ENCODE results near the gene PLEKHF1. TPM values are rescaled to one million over a fixed set of nuclear protein-coding genes. Genes with fewer than 3 reads are reported as not detected.

PLEKHF1 gene
- total RNA-seq, 1 experiment from 2014 or later, result 5.5 TPM

GRCh38 chr19:29677001-29677817 lies 11.9 kb downstream of the PLEKHF1 start:
- ChIA-PET CTCF (no interaction called here), RAD21 (ENCODE audit: low non-redundant PET in 1 of 2, low total read pairs in 2 of 2, uncharacterized antibody in 2 of 2, unreplicated experiment in 2 of 2) (no interaction called here), POLR2A (no interaction called here)
- no peaks in the 10 kb centered on the region; a peak in 1 of 4 replicates for H3K36me3 ChIP-seq (ENCODE audit: control insufficient read depth in 1 of 2, insufficient read depth in 2 of 2, low read length in 2 of 2)
- no peaks in the 10 kb centered on the region for H3K27me3 ChIP-seq (ENCODE audit: insufficient read depth, low read length)
- DNase-seq (ENCODE audit: low read depth, low spot score) (no peak), ATAC-seq (peak; percentile 58; the same call in 1 of the 2 replicates)
- no peak overlapping the region for H3K4me3 ChIP-seq (replicated peaks in 1 of 2; ENCODE audit: low read depth in 1 of 2, low read length in 2 of 2)
- TF ChIP-seq ZNF274 (IDR thresholded peaks at IDR 0.05; ENCODE audit: low read depth, low read length), result no peak
- TF ChIP-seq ELF1 (IDR thresholded peaks at IDR 0.05; ENCODE audit: borderline replicate concordance, low read depth), result no peak
- TF ChIP-seq CTCF (IDR thresholded peaks at IDR 0.05 in 2 of 3, conservative IDR thresholded peaks at IDR 0.05 in 1 of 3; ENCODE audit: borderline replicate concordance in 1 of 3, insufficient read depth in 1 of 3, low read depth in 2 of 3, low read length in 2 of 3), result no peak
- no peak for TF ChIP-seq POLR2AphosphoS5 (IDR thresholded peaks at IDR 0.05; ENCODE audit: low read depth, low read length)
- H3K9ac ChIP-seq (ENCODE audit: low read length), result no peak overlapping the region
- no peak overlapping the region for H3K4me2 ChIP-seq (ENCODE audit: low read length)
- no peaks in the 10 kb centered on the region for H4K20me1 ChIP-seq (ENCODE audit: insufficient read depth)
- no peak overlapping the region for H3K27ac ChIP-seq (ENCODE audit: low read depth, low read length)
- H3K4me1 ChIP-seq (ENCODE audit: control insufficient read depth in 1 of 2, insufficient read depth in 2 of 2, low read length in 2 of 2), result no peaks in the 10 kb centered on the region
- BruUV-seq (replicated peaks), result no TSS peak
- H3K9me2 ChIP-seq (ENCODE audit: insufficient read depth), result no peaks in the 10 kb centered on the region
- H3K9me3 ChIP-seq (ENCODE audit: control insufficient read depth in 1 of 2, insufficient read depth in 1 of 2, low read depth in 1 of 2, low read length in 2 of 2), result no peaks in the 10 kb centered on the region
- intact Hi-C loops (cut with micrococcal nuclease), result no loop called here
- no peak overlapping the region for H2AFZ ChIP-seq (ENCODE audit: low read depth, low read length, poor library complexity, severe bottlenecking)
- H3K79me2 ChIP-seq (ENCODE audit: insufficient read depth, low read length), result peaks cover under 1% of the 10 kb centered on the region; the same call in 1 of the 2 replicates

- H2AFZ ChIP-seq (ENCODE audit: low read depth, low read length, poor library complexity, severe bottlenecking), result no peak overlapping the region
- intact Hi-C loops (cut with micrococcal nuclease), result no loop called here
- H3K9me3 ChIP-seq (ENCODE audit: control insufficient read depth in 1 of 2, insufficient read depth in 1 of 2, low read depth in 1 of 2, low read length in 2 of 2), result no peaks in the 10 kb centered on the region
- H3K27me3 ChIP-seq (ENCODE audit: insufficient read depth, low read length), result no peaks in the 10 kb centered on the region
- H3K4me3 ChIP-seq (replicated peaks in 1 of 2; ENCODE audit: low read depth in 1 of 2, low read length in 2 of 2), result no peak overlapping the region
- H4K20me1 ChIP-seq (ENCODE audit: insufficient read depth), result no peaks in the 10 kb centered on the region
- ChIA-PET CTCF (no interaction called here), POLR2A (interaction anchor here (0.5 kb wide), 1 partner anchor 148 kb away, joined by 3 read pairs; no protein-coding TSS in a partner anchor), RAD21 (ENCODE audit: low non-redundant PET in 1 of 2, low total read pairs in 2 of 2, uncharacterized antibody in 2 of 2, unreplicated experiment in 2 of 2) (no interaction called here)
- H3K4me2 ChIP-seq (ENCODE audit: low read length), result no peak overlapping the region
- no TSS peak for BruUV-seq (replicated peaks)
- no peaks in the 10 kb centered on the region for H3K79me2 ChIP-seq (ENCODE audit: insufficient read depth, low read length)
- ATAC-seq (no peak), DNase-seq (ENCODE audit: low read depth, low spot score) (no peak)
- no peak overlapping the region for H3K9ac ChIP-seq (ENCODE audit: low read length)
- no peaks in the 10 kb centered on the region; a peak in 1 of 4 replicates for H3K36me3 ChIP-seq (ENCODE audit: control insufficient read depth in 1 of 2, insufficient read depth in 2 of 2, low read length in 2 of 2)
- H3K9me2 ChIP-seq (ENCODE audit: insufficient read depth), result no peaks in the 10 kb centered on the region
- no peak overlapping the region for H3K27ac ChIP-seq (ENCODE audit: low read depth, low read length)
- H3K4me1 ChIP-seq (ENCODE audit: control insufficient read depth in 1 of 2, insufficient read depth in 2 of 2, low read length in 2 of 2), result no peaks in the 10 kb centered on the region
- TF ChIP-seq CTCF (IDR thresholded peaks at IDR 0.05 in 2 of 3, conservative IDR thresholded peaks at IDR 0.05 in 1 of 3; ENCODE audit: borderline replicate concordance in 1 of 3, insufficient read depth in 1 of 3, low read depth in 2 of 3, low read length in 2 of 3) (no peak), MAX (IDR thresholded peaks at IDR 0.05) (no peak), EZH2phosphoT487 (IDR thresholded peaks at IDR 0.05; ENCODE audit: borderline replicate concordance) (no peak), EZH2 (IDR thresholded peaks at IDR 0.05) (no peak), CEBPB (IDR thresholded peaks at IDR 0.05; ENCODE audit: low read depth) (no peak), EGR1 (IDR thresholded peaks at IDR 0.05; ENCODE audit: low read depth) (no peak), SRF (IDR thresholded peaks at IDR 0.05; ENCODE audit: low read depth) (no peak), POLR2A (IDR thresholded peaks at IDR 0.05; ENCODE audit: borderline replicate concordance, extremely low read depth, insufficient read depth, insufficient read length) (no peak), CBX3 (IDR thresholded peaks at IDR 0.05; ENCODE audit: low read depth) (no peak), POLR2AphosphoS5 (IDR thresholded peaks at IDR 0.05; ENCODE audit: low read depth, low read length) (no peak), FOSL1 (IDR thresholded peaks at IDR 0.05; ENCODE audit: low read depth) (no peak), ATF3 (IDR thresholded peaks at IDR 0.05) (no peak)
These were observed 13.3 kb downstream of the PLEKHF1 start for GRCh38 chr19:29678484-29679106.
